K562 (cell line): Measurements from ENCODE around the gene PPP1R14C. TPM values are rescaled to one million over a fixed set of nuclear protein-coding genes. Genes with fewer than 3 reads are reported as not detected.

Source experiments
- ATAC-seq: fragments of 200-7000 bp; cut with Tn5 transposase; 3 replicates; pipeline ENCODE4 v1.9.1; 2020; ENCODE audit warnings: moderate library complexity
- BruUV-seq: library from RNA; stranded (reverse); fragments of 400-500 nt; replicated peaks from 2 replicates; lab custom pipeline; 2021; lab: Mats Ljungman, UMichigan
- CTCF ChIA-PET: fragments of 300-600 bp; formaldehyde crosslinking; extraction: SDS; loops from one replicate; lab custom pipeline; 2021; ENCODE audit warnings: low intra/inter-chr PET ratio; lab: Yijun Ruan, JAX
- POLR2A ChIA-PET: fragments of 300-600, 350-650 bp; sonication (Branson Sonifier 250); formaldehyde crosslinking; extraction: SDS; loops from one replicate; lab custom pipeline; 2021; ENCODE audit warnings: antibody characterized with exemption, inconsistent platforms; lab: Yijun Ruan, JAX
- DNase-seq, 4 experiments: peaks; one replicate each; pipeline versions ENCODE4 v3.0.0 to v3.0.0-alpha.2; 2011 to 2018; ENCODE audit warnings: low spot score in 3 of 4, mixed read lengths in 3 of 4; ENCODE audit errors: extremely low read depth in 1 of 4
- FAIRE-seq: peaks from 2 replicates; lab custom pipeline; 2011; peaks lifted over from hg19 to GRCh38; lab: Jason Lieb, UNC
- H2AFZ ChIP-seq: 2 replicates; pipeline ENCODE4 v1.6.0; 2011; ENCODE audit warnings: low read depth, low read length, control low read depth, inconsistent platforms
- H3K27ac ChIP-seq: fragments of 200-600 bp; 3 replicates; pipeline ENCODE4 v1.8.0; 2011; ENCODE audit warnings: low read depth, mild to moderate bottlenecking, control low read depth, inconsistent platforms, low read length, moderate library complexity, mixed read lengths; ENCODE audit errors: extremely low read depth
- H3K27me3 ChIP-seq, 2 experiments: fragments of 300-600 bp in 1 of 2; 2 replicates in 1 of 2; 3 replicates in 1 of 2; pipeline versions ENCODE4 v1.6.0 to v1.8.0; 2011; ENCODE audit warnings: inconsistent platforms in 2 of 2, low read length in 2 of 2, mild to moderate bottlenecking in 1 of 2, mixed read lengths in 1 of 2, moderate library complexity in 1 of 2; ENCODE audit not compliant: control insufficient read depth in 2 of 2, insufficient read depth in 2 of 2
- H3K36me3 ChIP-seq: fragments of 300-600 bp; 3 replicates; pipeline ENCODE4 v1.8.0; 2011; ENCODE audit warnings: mild to moderate bottlenecking, low read length, inconsistent platforms; ENCODE audit not compliant: control insufficient read depth, insufficient read depth
- H3K4me1 ChIP-seq, 2 experiments: fragments of 200-600 bp in 1 of 2; replicated peaks in 1 of 2; 2 replicates in 1 of 2; 3 replicates in 1 of 2; pipeline versions ENCODE4 v1.5.1 to v1.8.0; 2011; ENCODE audit warnings: inconsistent platforms in 2 of 2, low read length in 2 of 2, mild to moderate bottlenecking in 1 of 2, mixed read lengths in 1 of 2, moderate library complexity in 1 of 2; ENCODE audit not compliant: control insufficient read depth in 2 of 2, insufficient read depth in 2 of 2
- H3K4me2 ChIP-seq: 2 replicates; pipeline ENCODE4 v1.6.1; 2011; ENCODE audit warnings: low read length, control low read depth, inconsistent platforms, mixed read lengths; ENCODE audit not compliant: insufficient read depth
- H3K4me3 ChIP-seq: fragments of 200-600 bp; sonication (generic), shearing (Covaris generic); 2 replicates; pipeline ENCODE4 v1.5.1; 2016; ENCODE audit warnings: control low read depth, inconsistent platforms
- H3K79me2 ChIP-seq: fragments of 200-600 bp; 3 replicates; pipeline ENCODE4 v1.8.0; 2011; ENCODE audit warnings: low read length, inconsistent platforms; ENCODE audit not compliant: control insufficient read depth, insufficient read depth
- H3K9ac ChIP-seq, 2 experiments: 2 replicates each; pipeline versions ENCODE4 v1.6.0 to v1.6.1; 2011; ENCODE audit warnings: low read depth in 2 of 2, low read length in 2 of 2, control low read depth in 1 of 2, inconsistent platforms in 1 of 2, mild to moderate bottlenecking in 1 of 2, mixed read lengths in 1 of 2; ENCODE audit not compliant: insufficient read depth in 1 of 2
- H3K9me1 ChIP-seq: one replicate; pipeline ENCODE4 v1.6.0; 2011; ENCODE audit warnings: inconsistent platforms, mild to moderate bottlenecking, low read length, moderate library complexity; ENCODE audit not compliant: control insufficient read depth, insufficient read depth
- H3K9me3 ChIP-seq: replicated peaks from 2 replicates; pipeline ENCODE4 v1.5.1; 2011; ENCODE audit warnings: low read depth, low read length, inconsistent platforms; ENCODE audit not compliant: control insufficient read depth, insufficient read depth
- H4K20me1 ChIP-seq: replicated peaks from 2 replicates; pipeline ENCODE4 v1.6.1; 2011; ENCODE audit warnings: low read length, inconsistent platforms, mixed read lengths; ENCODE audit not compliant: control insufficient read depth, insufficient read depth
- ATF6 ChIP-seq: sonication (generic); formaldehyde crosslinking; IDR thresholded peaks from 2 replicates; pipeline ENCODE4 v1.4.0; 2020; ENCODE audit warnings: mild to moderate bottlenecking, missing genetic modification reagents
- FOXO4 ChIP-seq: fragments of 450-650 bp; formaldehyde crosslinking; IDR thresholded peaks from 2 replicates; pipeline ENCODE4 v1.4.0; 2020; ENCODE audit warnings: mild to moderate bottlenecking, moderate library complexity
- GABPB1 ChIP-seq: sonication (generic); formaldehyde crosslinking; IDR thresholded peaks from 2 replicates; pipeline ENCODE4 v1.8.0; 2022; ENCODE audit warnings: mild to moderate bottlenecking, missing genetic modification reagents
- GTF2B ChIP-seq: IDR thresholded peaks from 2 replicates; pipeline ENCODE4 v1.6.1; 2011; ENCODE audit not compliant: insufficient read length; ENCODE audit errors: extremely low read depth
- GTF2F1 ChIP-seq: IDR thresholded peaks from 2 replicates; pipeline ENCODE4 v1.6.1; 2011; ENCODE audit warnings: low read depth, low read length, improper control_type of control experiment
- ILK ChIP-seq: fragments of 450-650 bp; IDR thresholded peaks from 2 replicates; pipeline ENCODE4 v1.6.1; 2016; ENCODE audit warnings: missing genetic modification characterization, low read depth, mild to moderate bottlenecking, missing compliant biosample characterization, moderate library complexity, borderline replicate concordance
- KDM5B ChIP-seq: fragments of 200-600 bp; sonication (generic); IDR thresholded peaks from 2 replicates; pipeline ENCODE4 v1.6.1; 2012; ENCODE audit warnings: low read depth, mild to moderate bottlenecking, moderate library complexity, low read length, control low read depth, inconsistent platforms; ENCODE audit not compliant: insufficient replicate concordance
- MBD2 ChIP-seq: sonication (generic); IDR thresholded peaks from 2 replicates; pipeline ENCODE4 v1.6.1; 2016; ENCODE audit warnings: low read depth, borderline replicate concordance
- NFRKB ChIP-seq: fragments of 450-650 bp; IDR thresholded peaks from 2 replicates; pipeline ENCODE4 v1.6.1; 2016; ENCODE audit warnings: low read depth
- POLR2AphosphoS2 ChIP-seq: IDR thresholded peaks from 2 replicates; pipeline ENCODE4 v1.6.1; 2012; ENCODE audit warnings: low read length, improper control_type of control experiment
- RCOR1 ChIP-seq, 2 experiments: IDR thresholded peaks; 2 replicates each; pipeline ENCODE4 v1.6.1; 2012; ENCODE audit warnings: low read depth in 2 of 2, low read length in 2 of 2, borderline replicate concordance in 1 of 2, improper control_type of control experiment in 1 of 2
- ZNF212 ChIP-seq: fragments of 450-650 bp; formaldehyde crosslinking; IDR thresholded peaks from 2 replicates; pipeline ENCODE4 v1.4.0; 2020; ENCODE audit warnings: mild to moderate bottlenecking
- ZNF324 ChIP-seq: fragments of 250-450 bp; sonication (Bioruptor Pico); IDR thresholded peaks from 2 replicates; pipeline ENCODE4 v1.4.0; 2020; ENCODE audit warnings: mild to moderate bottlenecking
- ZNF583 ChIP-seq: fragments of 250-450 bp; sonication (Bioruptor Pico); IDR thresholded peaks from 2 replicates; pipeline ENCODE4 v1.4.0; 2020
- WGBS: fragments of 100-300 bp; shearing (Covaris generic); methylation state at CpG from one replicate; pipeline ENCODE4 v1.1.6; 2016; ENCODE audit warnings: low coverage, mixed read lengths; ENCODE audit not compliant: insufficient coverage; ENCODE audit errors: missing lambda C conversion rate; 5-methylcytosine and 5-hydroxymethylcytosine counted together
- in situ Hi-C: fragments of 300-500 bp; cut with MboI; formaldehyde crosslinking; loops from 4 replicates; pipeline ENCODE4 v1.15.0; 2018; ENCODE audit warnings: inconsistent platforms, mixed read lengths
- intact Hi-C: fragments of 100-400 bp; cut with micrococcal nuclease; formaldehyde crosslinking; loops from 2 replicates; pipeline ENCODE4 v1.14.2; 2022
- polyA plus RNA-seq, 8 experiments: library from polyadenylated mRNA; depleted of rRNA in 4 of 8; stranded (reverse) in 5 of 8; unstranded in 3 of 8; fragments of >200 nt; fragmentation: Nextera tagmentation in 2 of 8; fragmentation: Illumina TruSeq in 1 of 8; extraction: Ambion mirVana in 2 of 8; extraction: Trizol in 1 of 8; gene quantifications; 2 replicates each; pipeline versions ENCODE4 v1.2.1 to v1.2.3, GENCODE V29; 2011 to 2014; ENCODE audit warnings: inconsistent platforms in 1 of 8, missing spikeins in 1 of 8
- total RNA-seq, 7 experiments: library from RNA; depleted of rRNA in 6 of 7; stranded (reverse); fragments of >200 nt in 6 of 7; fragmentation: Illumina TruSeq in 2 of 7; extraction: Trizol in 2 of 7; gene quantifications; 2 replicates each; pipeline versions ENCODE4 v1.2.1 to v1.2.3, GENCODE V29; 2011 to 2021; ENCODE audit warnings: low replicate concordance in 1 of 7
- TF ChIP-seq, protein P1 (sequence below): IDR thresholded peaks from 2 replicates; pipeline ENCODE4 v1.6.1; 2012; ENCODE audit warnings: low read depth, low read length, improper control_type of control experiment, borderline replicate concordance

The PPP1R14C gene
- total and polyA plus RNA-seq, 9 of the 15 experiments (the other 6 are each of a cell fraction or from before 2014, with no cell fraction given) = 4.5 to 16.6 (median 11.9) TPM

DNA sequence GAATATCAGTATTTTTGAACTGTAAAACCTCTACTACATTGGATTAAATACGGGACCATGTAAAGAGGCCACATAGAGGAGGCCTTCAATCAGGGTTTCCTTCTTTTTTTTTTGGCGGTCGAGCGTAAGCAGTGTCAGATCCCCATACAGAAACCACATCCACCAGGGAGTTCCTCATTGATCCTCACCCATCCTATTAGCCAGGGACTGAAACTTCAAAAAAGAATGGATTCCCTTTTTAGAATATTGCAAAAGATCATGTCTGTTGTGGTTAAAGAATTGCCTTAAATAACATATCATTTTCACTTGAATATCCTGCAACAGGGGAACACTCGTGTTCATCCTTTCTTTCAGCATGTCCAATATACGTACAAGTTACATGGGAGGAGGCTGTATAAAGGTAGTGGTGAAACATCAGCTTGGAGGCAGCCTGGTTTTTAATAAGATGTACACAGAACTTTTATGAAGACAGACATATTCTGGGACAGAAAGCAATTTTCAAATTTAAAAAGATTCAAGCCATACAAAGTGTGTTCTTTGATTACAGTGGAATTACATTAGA, 96.1 kb downstream of the PPP1R14C start:
- DNase-seq (no peak), FAIRE-seq (no peak), ATAC-seq (no peak)
- POLR2A ChIA-PET = no interaction called here
- Histone ChIP-seq H2AFZ (no peak overlapping the region), H3K4me2 (no peak overlapping the region), H3K9me3 (no peaks in the 10 kb centered on the region), H3K27me3 (no peaks in the 10 kb centered on the region), H3K9me1 (no peaks in the 10 kb centered on the region), H3K79me2 (no peaks in the 10 kb centered on the region), H3K9ac (no peak overlapping the region), H3K27ac (no peak overlapping the region), H3K4me1 (no peaks in the 10 kb centered on the region; a peak in 1 of 5 replicates), H3K36me3 (no peaks in the 10 kb centered on the region), H4K20me1 (no peaks in the 10 kb centered on the region), H3K4me3 (no peak overlapping the region)
- in situ Hi-C loops = no loop called here
- intact Hi-C loops = no loop called here
- 85% methylated on average over 6 of the region's 6 CpGs for WGBS
- no TSS peak for BruUV-seq
- CTCF ChIA-PET = no interaction called here
- no peak for TF ChIP-seq GABPB1
- no peak for TF ChIP-seq NFRKB
- no peak for TF ChIP-seq RCOR1 (IDR thresholded peaks at IDR 0.05; ENCODE audit: borderline replicate concordance in 1 of 2, low read depth in 2 of 2, low read length in 2 of 2)
- no peak for TF ChIP-seq ZNF324 (CRISPR knock-in tag)
- TF ChIP-seq, protein P1, sequence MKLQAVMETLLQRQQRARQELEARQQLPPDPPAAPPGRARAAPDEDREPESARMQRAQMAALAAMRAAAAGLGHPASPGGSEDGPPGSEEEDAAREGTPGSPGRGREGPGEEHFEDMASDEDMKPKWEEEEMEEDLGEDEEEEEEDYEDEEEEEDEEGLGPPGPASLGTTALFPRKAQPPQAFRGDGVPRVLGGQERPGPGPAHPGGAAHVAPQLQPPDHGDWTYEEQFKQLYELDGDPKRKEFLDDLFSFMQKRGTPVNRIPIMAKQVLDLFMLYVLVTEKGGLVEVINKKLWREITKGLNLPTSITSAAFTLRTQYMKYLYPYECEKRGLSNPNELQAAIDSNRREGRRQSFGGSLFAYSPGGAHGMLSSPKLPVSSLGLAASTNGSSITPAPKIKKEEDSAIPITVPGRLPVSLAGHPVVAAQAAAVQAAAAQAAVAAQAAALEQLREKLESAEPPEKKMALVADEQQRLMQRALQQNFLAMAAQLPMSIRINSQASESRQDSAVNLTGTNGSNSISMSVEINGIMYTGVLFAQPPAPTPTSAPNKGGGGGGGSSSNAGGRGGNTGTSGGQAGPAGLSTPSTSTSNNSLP = no peak
- no peak for TF ChIP-seq POLR2AphosphoS2
- no peak for TF ChIP-seq GTF2F1
- TF ChIP-seq ZNF583 (CRISPR knock-in tag) = no peak
- no peak for TF ChIP-seq MBD2
- no peak for TF ChIP-seq ATF6
- TF ChIP-seq ILK (tag) = no peak
- TF ChIP-seq ZNF212 = no peak
- no peak for TF ChIP-seq FOXO4 (CRISPR knock-in tag)
- TF ChIP-seq KDM5B = no peak
- no peak for TF ChIP-seq GTF2B
